Activated B cell treated with CpG ODN at 0.5 μM for 24 hours (primary cell): ENCODE measurements around the gene TULP1. TPM values are rescaled to one million over a fixed set of nuclear protein-coding genes. Genes with fewer than 3 reads are reported as not detected.

Experiments used
- ATAC-seq: fragments of 200-7000 bp; cut with Tn5 transposase; one replicate; pipeline ENCODE4 v1.10.0; 2021; ENCODE audit warnings: low read depth, mild to moderate bottlenecking, moderate library complexity
- CTCF ChIA-PET: fragments of 350-600 bp; sonication (Branson Sonifier 250); formaldehyde crosslinking; loops from one replicate; lab custom pipeline; 2021; ENCODE audit warnings: antibody characterized with exemption; lab: Charles Lee
- POLR2A ChIA-PET: fragments of 350-600 bp; sonication (Branson Sonifier 250); formaldehyde crosslinking; loops from one replicate; lab custom pipeline; 2021; ENCODE audit warnings: antibody characterized with exemption; lab: Charles Lee
- DNase-seq: peaks from one replicate; pipeline ENCODE4 v3.0.0; 2022
- H3K27ac Mint-ChIP-seq: one replicate; pipeline ENCODE4 v1.8.0; 2020; ENCODE audit warnings: mixed read lengths
- H3K27me3 Mint-ChIP-seq: one replicate; pipeline ENCODE4 v1.8.0; 2021; ENCODE audit warnings: mixed read lengths
- H3K36me3 Mint-ChIP-seq: one replicate; pipeline ENCODE4 v1.8.0; 2021; ENCODE audit warnings: low read depth, mixed read lengths
- H3K4me1 Mint-ChIP-seq: one replicate; pipeline ENCODE4 v1.8.0; 2021; ENCODE audit warnings: mixed read lengths
- H3K4me3 Mint-ChIP-seq: one replicate; pipeline ENCODE4 v1.8.0; 2020; ENCODE audit warnings: mild to moderate bottlenecking, mixed read lengths
- H3K9me3 Mint-ChIP-seq: one replicate; pipeline ENCODE4 v1.8.0; 2020; ENCODE audit warnings: mixed read lengths
- CTCF ChIP-seq: fragments of 200-600 bp; IDR thresholded peaks from one replicate; pipeline ENCODE4 v1.8.0; 2022; ENCODE audit warnings: antibody characterized with exemption, mild to moderate bottlenecking
- intact Hi-C: fragments of 100-400 bp; cut with micrococcal nuclease; formaldehyde crosslinking; loops from one replicate; pipeline ENCODE4 v1.15.1; 2024
- total RNA-seq: library from RNA; stranded (reverse); gene quantifications from 2 replicates; pipeline ENCODE4 v1.2.3, GENCODE V29; 2022

The TULP1 gene
- total RNA-seq, 1 donor from 2014 or later = not detected

- H3K36me3 Mint-ChIP-seq = peaks cover 26% of the 10 kb centered on the region
Measured at GRCh38 chr6:35477028-35477427, 35.7 kb downstream of the TULP1 start.

DNA sequence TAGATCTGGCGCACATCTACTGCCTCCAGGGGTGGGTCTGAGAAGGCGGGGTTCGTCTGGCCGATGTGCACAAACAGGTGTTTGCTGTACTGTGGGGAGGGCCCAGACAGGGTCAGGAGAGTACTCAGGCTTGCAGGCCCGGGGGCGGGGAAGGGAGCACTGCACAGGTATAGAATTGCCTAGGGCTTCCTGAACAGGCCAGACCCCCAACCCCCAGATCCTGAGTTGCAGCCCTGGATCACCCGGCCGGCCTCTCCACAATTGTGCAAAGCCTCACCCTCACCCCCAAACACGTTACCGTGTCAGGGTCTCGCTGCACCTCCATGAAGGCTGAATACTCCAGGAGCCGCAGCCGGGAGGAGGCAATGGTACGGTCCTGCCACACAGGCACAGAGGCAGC is 36.7 kb downstream of the TULP1 start:
- no peak for DNase-seq
- intact Hi-C loops = no loop called here
- TF ChIP-seq CTCF = no peak
- no peaks in the 10 kb centered on the region for H3K27me3 Mint-ChIP-seq
- ATAC-seq = no peak
- POLR2A ChIA-PET = no interaction called here
- H3K36me3 Mint-ChIP-seq = peaks cover 36% of the 10 kb centered on the region
- CTCF ChIA-PET = no interaction called here
- no peak overlapping the region for H3K4me3 Mint-ChIP-seq
- no peak overlapping the region for H3K27ac Mint-ChIP-seq
- H3K9me3 Mint-ChIP-seq = no peaks in the 10 kb centered on the region
- peaks cover 19% of the 10 kb centered on the region for H3K4me1 Mint-ChIP-seq

More at GRCh38 chr6:35477028-35477427, 35.7 kb downstream of the TULP1 start:
- ChIA-PET POLR2A (no interaction called here), CTCF (interaction anchor here (1.0 kb wide), 1 partner anchor 74 kb away, joined by 3 read pairs; no protein-coding TSS in a partner anchor)
- TF ChIP-seq CTCF = no peak
- no peak for DNase-seq
- ATAC-seq = no peak
- intact Hi-C loops = no loop called here
- Mint-ChIP-seq H3K27ac (no peak overlapping the region), H3K4me1 (peaks cover 10% of the 10 kb centered on the region), H3K27me3 (no peaks in the 10 kb centered on the region), H3K4me3 (no peak overlapping the region), H3K9me3 (no peaks in the 10 kb centered on the region)

DNA sequence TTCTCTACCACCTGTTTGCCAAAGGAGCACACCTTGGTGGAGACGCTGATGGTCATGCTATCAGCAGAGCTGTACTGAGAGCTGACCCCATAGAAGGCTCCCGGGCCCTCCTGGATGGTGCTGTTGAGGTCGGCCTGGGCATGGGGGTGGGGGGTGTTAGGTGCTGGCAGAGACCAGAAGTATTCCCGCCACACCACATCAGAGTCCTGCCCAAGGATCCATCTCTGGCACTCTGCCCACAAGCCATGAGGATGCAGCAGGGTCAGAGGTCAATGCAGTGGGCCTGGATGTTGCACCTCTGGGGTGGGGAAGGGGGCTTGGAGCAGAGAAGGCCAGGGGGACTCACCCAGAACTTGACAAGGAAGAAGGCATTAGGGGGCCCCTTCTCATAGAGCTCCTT is 37.1 kb downstream of the TULP1 start:
- Mint-ChIP-seq H3K9me3 (no peaks in the 10 kb centered on the region), H3K4me3 (no peak overlapping the region), H3K4me1 (peaks cover 23% of the 10 kb centered on the region), H3K27ac (no peak overlapping the region), H3K36me3 (peaks cover 41% of the 10 kb centered on the region), H3K27me3 (no peaks in the 10 kb centered on the region)
- POLR2A ChIA-PET = no interaction called here
- TF ChIP-seq CTCF = no peak
- intact Hi-C loops = no loop called here
- ATAC-seq (no peak), DNase-seq (no peak)
- CTCF ChIA-PET = no interaction called here

GRCh38 chr6:35474942-35475570 is 37.6 kb downstream of the TULP1 start:
- peaks cover 46% of the 10 kb centered on the region for H3K36me3 Mint-ChIP-seq
- ATAC-seq (no peak), DNase-seq (no peak)
- intact Hi-C loops = no loop called here
- ChIA-PET CTCF (no interaction called here), POLR2A (no interaction called here)
- no peak overlapping the region for H3K4me3 Mint-ChIP-seq
- TF ChIP-seq CTCF = no peak
- peaks cover 29% of the 10 kb centered on the region for H3K4me1 Mint-ChIP-seq
- no peaks in the 10 kb centered on the region for H3K27me3 Mint-ChIP-seq
- no peak overlapping the region for H3K27ac Mint-ChIP-seq
- no peaks in the 10 kb centered on the region for H3K9me3 Mint-ChIP-seq

DNA sequence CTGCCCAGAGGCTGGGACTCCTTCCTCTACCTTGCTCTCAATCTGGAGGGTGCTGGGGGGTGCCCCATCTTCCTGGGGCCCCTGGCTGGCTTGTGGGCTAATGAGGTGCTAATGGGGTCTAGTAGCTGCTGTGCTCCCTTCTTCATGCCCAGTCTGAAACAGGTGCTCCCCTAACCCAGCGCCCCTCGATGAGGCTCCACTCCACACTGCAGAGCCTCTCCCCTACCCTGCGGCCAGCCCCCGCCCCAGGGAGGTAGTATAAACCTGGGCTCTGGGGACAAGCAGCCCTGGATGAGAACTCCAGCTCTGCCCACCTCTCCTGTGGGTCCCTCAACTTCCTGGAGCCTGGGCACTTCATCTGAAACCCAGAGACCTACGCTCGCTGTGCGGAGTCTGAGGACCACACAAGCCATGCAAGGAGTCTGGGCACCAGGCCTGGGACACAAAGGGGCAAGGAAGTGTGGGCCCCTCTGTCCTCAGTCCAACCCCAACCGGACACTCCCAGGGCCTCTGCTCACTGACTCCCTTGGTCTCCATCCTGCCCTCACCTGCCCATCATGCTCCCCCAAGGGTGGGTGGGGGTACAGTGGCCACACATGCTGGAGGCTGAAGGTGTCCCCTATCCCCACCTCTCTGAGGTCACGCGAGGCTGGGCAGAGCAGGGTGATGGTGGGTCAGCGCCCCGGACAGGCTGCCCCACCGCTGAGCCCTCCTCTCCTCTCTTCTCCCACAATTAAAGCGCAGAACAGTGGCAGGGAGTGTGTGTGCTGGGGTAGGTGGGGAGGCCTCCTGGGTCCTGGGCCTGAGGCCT is 38.4 kb downstream of the TULP1 start:
- POLR2A ChIA-PET = interaction anchor here (0.6 to 1.6 kb wide), 7 partner anchors 16 to 1117 kb away, joined by 3 to 7 read pairs (median 3); no protein-coding TSS in a partner anchor
- Mint-ChIP-seq H3K4me3 (no peak overlapping the region), H3K4me1 (peaks cover 36% of the 10 kb centered on the region), H3K27me3 (no peaks in the 10 kb centered on the region), H3K9me3 (no peaks in the 10 kb centered on the region), H3K36me3 (peaks cover 53% of the 10 kb centered on the region), H3K27ac (no peak overlapping the region)
- no peak for TF ChIP-seq CTCF
- intact Hi-C loops = no loop called here
- CTCF ChIA-PET = no interaction called here
- ATAC-seq (no peak), DNase-seq (no peak)
